CD14-positive monocyte (primary cell): Measurements from ENCODE around the gene ZEB2. TPM values are rescaled to one million over a fixed set of nuclear protein-coding genes. Genes with fewer than 3 reads are reported as not detected.

Experiments used
- DNase-seq, 3 donors: peaks; one replicate each; pipeline ENCODE4 v3.0.0-alpha.2; 2011 to 2022
- H2AFZ ChIP-seq: 2 replicates; pipeline ENCODE4 v1.6.0; 2012; ENCODE audit warnings: mild to moderate bottlenecking, low read depth, low read length, inconsistent platforms; ENCODE audit not compliant: insufficient read depth, poor library complexity, severe bottlenecking
- H3K27ac ChIP-seq, 2 donors: 1 replicate in 1 of 2; 2 replicates in 1 of 2; pipeline ENCODE4 v1.5.1; 2012 to 2013; ENCODE audit warnings: low read length in 2 of 2, control low read depth in 1 of 2, inconsistent platforms in 1 of 2, low read depth in 1 of 2, mild to moderate bottlenecking in 1 of 2
- H3K27me3 ChIP-seq, 2 donors: one replicate each; pipeline versions ENCODE4 v1.6.0 to v1.6.1; 2011 to 2013; ENCODE audit warnings: low read length in 2 of 2; ENCODE audit not compliant: control insufficient read depth in 2 of 2, insufficient read depth in 2 of 2
- H3K36me3 ChIP-seq, 2 donors: replicated peaks in 1 of 2; 1 replicate in 1 of 2; 2 replicates in 1 of 2; pipeline versions ENCODE4 v1.5.1 to v1.6.1; 2012 to 2013; ENCODE audit warnings: low read length in 2 of 2, control low read depth in 1 of 2, inconsistent platforms in 1 of 2, mild to moderate bottlenecking in 1 of 2; ENCODE audit not compliant: insufficient read depth in 2 of 2, control insufficient read depth in 1 of 2
- H3K4me1 ChIP-seq, 2 donors: 1 replicate in 1 of 2; 2 replicates in 1 of 2; pipeline versions ENCODE4 v1.5.1 to v1.6.1; 2012 to 2013; ENCODE audit warnings: low read length in 2 of 2, control low read depth in 1 of 2, inconsistent platforms in 1 of 2, mild to moderate bottlenecking in 1 of 2, moderate library complexity in 1 of 2; ENCODE audit not compliant: insufficient read depth in 2 of 2, control insufficient read depth in 1 of 2
- H3K4me2 ChIP-seq: replicated peaks from 2 replicates; pipeline ENCODE3; 2012; ENCODE audit warnings: low read length, moderate library complexity, mild to moderate bottlenecking; ENCODE audit not compliant: poor library complexity, severe bottlenecking; ENCODE audit errors: extremely low read depth
- H3K4me3 ChIP-seq, 3 experiments: fragments of 200-600 bp in 1 of 3; sonication (generic) in 1 of 3; replicated peaks in 1 of 3; 1 replicate in 2 of 3; 2 replicates in 1 of 3; pipeline ENCODE4 v1.5.1; 2011 to 2013; ENCODE audit warnings: low read length in 3 of 3, mild to moderate bottlenecking in 3 of 3, control low read depth in 2 of 3, low read depth in 2 of 3, inconsistent platforms in 1 of 3, moderate library complexity in 1 of 3
- H3K79me2 ChIP-seq: 2 replicates; pipeline ENCODE4 v1.6.0; 2012; ENCODE audit warnings: mild to moderate bottlenecking, control low read depth, inconsistent platforms, low read length, moderate library complexity; ENCODE audit not compliant: insufficient read depth
- H3K9ac ChIP-seq: 2 replicates; pipeline ENCODE4 v1.6.0; 2017; ENCODE audit warnings: low read length, mild to moderate bottlenecking; ENCODE audit not compliant: insufficient read depth, poor library complexity, severe bottlenecking
- H3K9me3 ChIP-seq, 2 donors: replicated peaks in 1 of 2; 1 replicate in 1 of 2; 2 replicates in 1 of 2; pipeline versions ENCODE4 v1.5.1 to v1.6.1; 2012 to 2013; ENCODE audit warnings: low read length in 2 of 2, control low read depth in 1 of 2; ENCODE audit not compliant: control insufficient read depth in 1 of 2, insufficient read depth in 1 of 2
- H4K20me1 ChIP-seq: 2 replicates; pipeline ENCODE4 v1.6.0; 2012; ENCODE audit warnings: mild to moderate bottlenecking, low read length, control low read depth, moderate library complexity; ENCODE audit not compliant: insufficient read depth
- H3K27ac Mint-ChIP-seq, 7 donors: one replicate each; pipeline ENCODE4 v1.8.0; 2020; ENCODE audit warnings: mild to moderate bottlenecking in 7 of 7, mixed read lengths in 7 of 7, moderate library complexity in 6 of 7, inconsistent platforms in 2 of 7
- H3K27me3 Mint-ChIP-seq, 3 donors: one replicate each; pipeline ENCODE4 v1.8.0; 2021 to 2022; ENCODE audit warnings: low read depth in 3 of 3, mild to moderate bottlenecking in 3 of 3, mixed read lengths in 3 of 3, moderate library complexity in 3 of 3, inconsistent platforms in 1 of 3
- H3K36me3 Mint-ChIP-seq, 2 donors: one replicate each; pipeline ENCODE4 v1.8.0; 2020; ENCODE audit warnings: mixed read lengths in 2 of 2, inconsistent platforms in 1 of 2, mild to moderate bottlenecking in 1 of 2
- H3K4me1 Mint-ChIP-seq: one replicate; pipeline ENCODE4 v1.8.0; 2020; ENCODE audit warnings: mild to moderate bottlenecking, mixed read lengths
- H3K4me3 Mint-ChIP-seq, 2 donors: one replicate each; pipeline ENCODE4 v1.8.0; 2020; ENCODE audit warnings: mild to moderate bottlenecking in 2 of 2, mixed read lengths in 2 of 2, moderate library complexity in 1 of 2
- H3K9me3 Mint-ChIP-seq, 7 donors: one replicate each; pipeline ENCODE4 v1.8.0; 2020 to 2022; ENCODE audit warnings: mixed read lengths in 7 of 7, mild to moderate bottlenecking in 6 of 7, moderate library complexity in 6 of 7, inconsistent platforms in 2 of 7
- CTCF ChIP-seq: fragments of 200-600 bp; IDR thresholded peaks from one replicate; pipeline ENCODE4 v1.8.0; 2022; ENCODE audit warnings: antibody characterized with exemption, mild to moderate bottlenecking
- WGBS: methylation state at CpG from one replicate; pipeline ENCODE4 v1.1.5; 2013; ENCODE audit warnings: missing lambda C conversion rate; ENCODE audit not compliant: insufficient coverage; 5-methylcytosine and 5-hydroxymethylcytosine counted together
- intact Hi-C, 2 donors: fragments of 100-400 bp; cut with micrococcal nuclease; formaldehyde crosslinking; loops; one replicate each; pipeline versions ENCODE4 v1.15.0 to v1.15.1; 2023
- polyA plus RNA-seq, 3 donors: library from polyadenylated mRNA; depleted of rRNA in 1 of 3; unstranded in 2 of 3; stranded (reverse) in 1 of 3; fragments of 300-500 nt in 2 of 3; fragments of >200 nt in 1 of 3; fragmentation: Illumina TruSeq in 2 of 3; gene quantifications; 1 replicate in 2 of 3; 2 replicates in 1 of 3; pipeline ENCODE4 v1.2.3, GENCODE V29; 2012 to 2021

ZEB2 gene
- polyA plus RNA-seq, 3 donors, result 76.8 to 325 (median 93.8) TPM

GRCh38 chr2:144477281-144477956 is 42.5 kb downstream of the ZEB2 start:
- H3K4me1 ChIP-seq, result peaks cover 43 to 68% of the 10 kb centered on the region in 2 donors
- H3K9me3 Mint-ChIP-seq, result no peaks in the 10 kb centered on the region
- H3K27me3 Mint-ChIP-seq, result peaks cover 0 to 1% (median 0%) of the 10 kb centered on the region in 3 donors
- H3K4me2 ChIP-seq, result peak overlapping the region; percentile 1
- H3K36me3 ChIP-seq, result peaks cover 81 to 99% of the 10 kb centered on the region in 2 donors
- H3K4me3 ChIP-seq, result no peak overlapping the region
- WGBS, result no CpG with 5 or more reads among the region's 4 CpGs
- no peaks in the 10 kb centered on the region for H3K9me3 ChIP-seq
- intact Hi-C loops, result no loop called here
- no peak overlapping the region for H2AFZ ChIP-seq
- H3K27me3 ChIP-seq, result no peaks in the 10 kb centered on the region
- no peak overlapping the region for H3K4me3 Mint-ChIP-seq
- H3K27ac ChIP-seq, result peak overlapping the region in 1 of 2 donors; percentile 56
- peaks cover 100% of the 10 kb centered on the region for H3K79me2 ChIP-seq
- H3K27ac Mint-ChIP-seq, result peak overlapping the region; percentile 9 to 85 (median 65)
- peaks cover 48% of the 10 kb centered on the region for H3K4me1 Mint-ChIP-seq
- no peak for TF ChIP-seq CTCF
- H4K20me1 ChIP-seq, result peaks cover 100% of the 10 kb centered on the region
- DNase-seq, result no peak
- peaks cover 55 to 63% of the 10 kb centered on the region in 2 donors for H3K36me3 Mint-ChIP-seq
- no peak overlapping the region for H3K9ac ChIP-seq

- H3K9ac ChIP-seq, result no peak overlapping the region
- H3K9me3 Mint-ChIP-seq, result no peaks in the 10 kb centered on the region
- H3K4me1 Mint-ChIP-seq, result peaks cover 40% of the 10 kb centered on the region
- H3K27ac ChIP-seq, result peak overlapping the region in 1 of 2 donors; percentile 66
- H3K4me3 ChIP-seq, result no peak overlapping the region
- H3K27me3 ChIP-seq, result no peaks in the 10 kb centered on the region
- H3K4me2 ChIP-seq, result no peak overlapping the region
- no peaks in the 10 kb centered on the region for H3K27me3 Mint-ChIP-seq
- H2AFZ ChIP-seq, result no peak overlapping the region
- no peak for DNase-seq
- H4K20me1 ChIP-seq, result peaks cover 100% of the 10 kb centered on the region
- peaks cover 100% of the 10 kb centered on the region for H3K79me2 ChIP-seq
- H3K36me3 Mint-ChIP-seq, result peaks cover 48 to 56% of the 10 kb centered on the region in 2 donors
- peaks cover 83 to 99% of the 10 kb centered on the region in 2 donors for H3K36me3 ChIP-seq
- TF ChIP-seq CTCF, result no peak
- H3K4me3 Mint-ChIP-seq, result no peak overlapping the region
- intact Hi-C loops, result no loop called here
- H3K9me3 ChIP-seq, result no peaks in the 10 kb centered on the region
- no CpG with 5 or more reads among the region's 1 CpG for WGBS
- H3K4me1 ChIP-seq, result peaks cover 36 to 68% of the 10 kb centered on the region in 2 donors
- H3K27ac Mint-ChIP-seq, result peak overlapping the region in 3 of 7 donors; percentile 25 to 72 (median 58)
Measured at GRCh38 chr2:144476682-144477081, 43.2 kb downstream of the ZEB2 start.
